Suppressor macrophage treated with lipopolysaccharide for 4 hours (primary cell): ENCODE results near the gene ARHGAP19.

Experiments
- DNase-seq: peaks from one replicate; pipeline ENCODE4 v3.0.0-alpha.2; 2020

Gene ARHGAP19

DNA sequence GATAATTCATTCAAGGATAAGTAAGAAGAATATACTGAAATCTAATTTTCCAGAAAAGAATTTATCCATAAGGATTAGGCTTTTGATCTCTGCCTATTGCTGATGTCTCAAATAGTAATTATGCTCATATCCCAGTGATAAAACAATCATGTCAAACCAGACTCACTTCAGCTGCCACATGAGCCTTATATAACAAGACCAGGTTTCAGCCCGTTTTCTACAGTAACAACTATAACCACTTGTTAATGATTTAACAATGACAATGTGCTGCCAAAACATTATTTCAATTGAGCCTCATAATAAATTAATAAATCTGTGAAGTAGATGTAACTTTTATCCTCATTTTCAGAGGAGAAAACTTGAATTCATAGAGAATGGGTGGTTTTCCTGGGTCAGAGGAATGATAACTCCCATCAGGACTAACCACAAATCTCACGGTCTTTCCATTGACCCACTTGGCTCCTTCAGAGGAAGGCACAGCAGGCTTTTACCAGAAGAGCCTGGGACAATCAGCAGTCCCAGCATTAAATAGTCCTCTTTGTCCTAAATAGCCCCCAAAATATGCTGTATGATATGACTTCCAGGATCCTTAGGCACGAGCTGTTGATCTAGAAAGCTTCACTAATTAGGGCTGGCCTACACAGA, 64.2 kb downstream of the ARHGAP19 start:
- no peak for DNase-seq

DNA sequence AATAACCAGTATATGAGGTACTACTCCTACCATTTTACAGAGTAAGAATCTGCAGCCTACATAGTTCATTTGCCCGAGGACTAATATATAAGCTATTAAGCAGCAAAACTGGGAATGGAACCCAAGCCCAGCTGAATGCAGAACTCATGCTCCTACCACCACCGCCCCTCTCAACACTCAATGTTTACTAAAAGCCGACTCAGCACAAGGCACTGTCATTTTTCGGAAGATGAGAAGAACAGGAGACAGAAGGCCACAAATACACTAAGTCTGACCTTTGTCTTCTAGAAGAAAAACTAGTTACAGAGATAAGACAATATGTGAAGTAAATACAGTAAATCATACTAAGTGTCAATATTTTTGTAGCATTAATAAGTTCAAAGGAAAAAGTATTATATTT, 66.0 kb downstream of the ARHGAP19 start:
- no peak for DNase-seq

DNA sequence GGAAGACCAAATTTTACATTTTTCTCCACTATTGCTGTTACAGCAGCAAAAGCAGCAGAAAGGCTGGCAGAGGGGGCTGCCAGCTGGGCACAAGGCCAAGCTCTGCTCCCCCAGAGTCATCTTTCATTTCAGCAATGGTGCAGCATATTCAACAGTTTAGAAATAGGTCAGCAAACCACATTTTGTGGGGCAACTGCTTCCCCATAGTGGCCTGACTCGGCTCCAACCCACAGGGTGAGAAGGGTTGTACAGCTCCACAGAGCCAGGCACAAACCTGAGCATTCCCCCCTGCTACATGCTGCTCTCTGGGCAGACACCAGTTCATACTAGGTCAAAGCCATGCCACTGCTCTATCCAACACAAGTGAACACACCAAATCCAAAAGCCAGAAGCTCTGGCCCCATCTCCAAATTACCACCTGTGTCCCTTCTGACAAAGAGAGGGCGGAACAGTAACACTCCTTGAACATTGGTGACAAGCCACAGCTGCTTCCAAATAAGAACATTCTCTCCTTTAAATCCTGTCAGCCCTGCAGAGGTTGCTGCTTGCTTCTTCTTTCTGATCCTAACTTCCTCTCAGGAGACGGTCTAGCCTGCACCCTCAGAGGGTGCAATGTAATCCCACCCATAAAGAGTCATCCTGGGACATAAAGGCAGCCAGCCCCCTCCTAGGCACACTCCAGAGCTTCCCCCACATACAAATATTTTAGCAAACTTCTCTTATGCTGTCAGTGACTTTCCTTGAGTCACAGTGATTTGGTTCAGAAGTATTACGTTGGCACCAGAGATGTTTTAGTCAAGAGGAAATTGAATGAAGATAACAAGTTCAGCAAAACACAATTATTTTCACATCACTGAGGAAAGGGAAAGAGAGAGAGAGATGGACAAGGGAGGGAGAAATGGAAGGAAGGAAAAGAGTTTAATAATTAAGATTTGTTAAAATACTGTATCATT, 67.7 kb downstream of the ARHGAP19 start:
- DNase-seq: peak; percentile 54

DNA sequence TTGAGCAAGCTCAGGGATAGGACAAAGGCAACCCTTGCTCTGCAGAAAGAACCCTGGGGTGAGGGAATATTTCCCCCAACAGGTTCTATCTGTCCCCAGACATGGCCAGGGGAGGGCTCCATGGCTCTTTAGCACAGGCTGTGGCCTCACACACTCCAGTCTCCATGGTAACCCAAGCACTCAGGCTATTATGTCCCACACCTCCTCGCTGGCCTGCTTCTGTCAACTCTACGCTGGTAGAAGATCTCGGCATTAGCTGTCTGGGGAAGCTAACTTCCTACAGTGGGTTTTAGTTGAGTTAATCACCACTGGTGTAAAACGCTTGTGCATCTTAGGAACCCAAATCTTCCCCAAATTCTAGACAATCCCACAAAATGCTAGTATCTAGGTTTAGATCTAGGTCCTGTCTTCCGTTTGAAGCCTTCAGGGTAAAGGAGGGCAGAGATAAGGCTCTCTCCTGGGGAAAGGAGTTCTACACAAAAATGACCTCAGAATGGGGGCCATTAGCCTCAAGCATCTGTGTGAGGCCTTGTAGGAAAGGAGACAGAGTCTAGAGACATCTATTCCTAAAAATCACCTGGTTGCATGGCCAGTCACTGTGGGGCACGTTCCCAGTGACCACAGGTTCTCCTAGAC, 70.0 kb downstream of the ARHGAP19 start:
- DNase-seq: no peak

DNA sequence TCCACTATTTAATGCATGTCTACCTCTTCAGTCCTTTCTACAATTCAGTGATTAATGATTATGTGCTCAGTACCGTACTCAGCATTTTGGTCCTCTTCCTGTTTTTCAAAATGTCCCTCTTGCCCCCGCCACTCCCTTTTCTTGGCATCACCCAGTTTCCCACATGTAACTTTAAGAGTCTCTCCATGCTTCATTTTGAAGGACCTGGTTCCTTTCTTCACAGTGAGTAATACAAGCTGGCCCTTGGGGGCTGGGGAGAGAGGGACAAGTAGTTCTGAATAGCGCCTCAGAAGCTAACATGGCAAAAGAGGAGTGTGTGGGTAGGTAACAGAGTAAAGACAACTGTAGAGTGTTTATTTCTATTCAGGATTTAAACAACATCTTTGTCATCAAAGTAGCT, 72.1 kb downstream of the ARHGAP19 start:
- DNase-seq: peak; percentile 42

DNA sequence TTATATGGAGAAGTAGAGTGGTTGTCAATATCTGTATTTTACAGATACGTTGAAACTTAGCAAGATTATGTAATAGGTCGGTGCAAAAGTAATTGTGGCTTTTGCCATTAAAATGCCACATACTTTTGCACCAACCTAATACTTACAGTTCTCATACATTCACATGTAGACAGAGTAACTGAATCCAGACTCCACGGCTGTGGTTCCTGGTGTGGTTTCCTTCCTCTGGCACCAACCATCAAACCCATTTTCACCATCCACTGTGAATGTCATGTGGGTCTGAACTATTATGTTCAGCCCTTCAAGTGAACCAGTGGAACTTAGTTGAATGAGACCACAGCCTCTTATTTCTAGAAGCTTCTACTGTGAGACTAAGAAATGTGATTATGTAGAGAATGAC, 75.1 kb downstream of the ARHGAP19 start:
- DNase-seq: no peak

DNA sequence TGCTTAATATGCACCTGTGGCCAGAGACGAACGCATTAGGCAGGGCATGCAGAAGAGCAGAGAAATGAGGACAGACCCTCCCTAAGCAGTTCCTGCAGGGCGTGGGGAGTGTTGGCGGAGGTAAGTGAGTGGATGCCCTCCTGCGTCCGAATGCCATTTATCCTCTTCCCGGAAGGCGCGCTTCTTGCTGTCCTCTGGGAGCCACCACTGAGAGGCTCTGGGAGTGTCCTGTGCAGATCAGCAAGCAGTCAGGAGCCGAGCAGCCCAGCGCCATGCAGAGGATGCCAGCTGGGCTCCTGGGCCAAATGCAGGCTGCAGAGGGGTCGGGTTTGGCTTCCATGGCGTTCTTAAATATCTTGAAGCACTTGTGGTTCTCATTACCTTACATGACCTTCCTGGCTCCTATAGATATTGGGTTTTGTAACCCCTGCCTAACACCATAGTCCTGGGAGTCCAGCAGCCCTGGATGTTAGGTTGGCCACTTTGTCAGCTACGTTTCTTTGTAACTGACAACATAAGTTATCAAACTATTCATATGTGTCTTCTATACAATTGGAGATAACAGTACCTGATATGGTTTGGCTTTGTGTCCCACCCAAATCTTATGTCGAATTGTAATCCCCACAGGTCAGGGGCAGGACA, 76.7 kb downstream of the ARHGAP19 start:
- DNase-seq: no peak

GRCh38 chr10:97213431-97213830, 79.0 kb downstream of the ARHGAP19 start:
- DNase-seq: no peak

GRCh38 chr10:97211229-97211628, 81.2 kb downstream of the ARHGAP19 start:
- DNase-seq: no peak

- peak; percentile 81 for DNase-seq
These were observed 81.9 kb downstream of the ARHGAP19 start for GRCh38 chr10:97210543-97210960.

DNA sequence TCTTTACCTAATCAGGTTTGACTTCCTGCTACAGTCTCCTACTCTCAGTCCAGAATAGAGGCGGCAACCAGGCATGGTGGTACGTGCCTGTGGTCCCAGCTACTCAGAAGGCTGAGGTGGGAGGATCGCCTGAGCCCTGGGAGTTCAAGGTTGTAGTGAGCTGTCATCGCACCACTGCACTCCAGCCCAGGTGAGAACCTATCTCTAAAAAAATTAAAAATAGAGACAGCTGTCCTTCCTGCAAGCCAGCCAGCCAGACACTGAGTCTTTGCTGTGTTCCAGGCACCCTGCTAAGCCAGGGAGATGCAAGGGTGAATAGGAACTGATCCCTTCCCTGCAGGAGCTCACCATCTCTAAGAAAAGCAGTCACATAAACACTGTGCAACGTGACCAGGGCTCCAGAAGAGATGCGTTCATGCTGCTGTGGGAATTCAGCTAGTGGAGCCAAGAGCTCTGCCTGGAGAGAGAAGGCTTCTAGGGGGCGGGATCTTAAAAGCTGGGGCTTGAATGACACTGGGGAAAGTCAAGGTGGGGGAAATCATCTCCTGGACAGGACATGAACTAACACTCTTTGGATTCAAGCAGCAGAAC, 84.6 kb downstream of the ARHGAP19 start:
- DNase-seq: no peak

- DNase-seq: no peak
These were observed 85.3 kb downstream of the ARHGAP19 start for GRCh38 chr10:97207131-97207530.

- no peak for DNase-seq
These were observed 87.4 kb downstream of the ARHGAP19 start for GRCh38 chr10:97204826-97205679.

DNA sequence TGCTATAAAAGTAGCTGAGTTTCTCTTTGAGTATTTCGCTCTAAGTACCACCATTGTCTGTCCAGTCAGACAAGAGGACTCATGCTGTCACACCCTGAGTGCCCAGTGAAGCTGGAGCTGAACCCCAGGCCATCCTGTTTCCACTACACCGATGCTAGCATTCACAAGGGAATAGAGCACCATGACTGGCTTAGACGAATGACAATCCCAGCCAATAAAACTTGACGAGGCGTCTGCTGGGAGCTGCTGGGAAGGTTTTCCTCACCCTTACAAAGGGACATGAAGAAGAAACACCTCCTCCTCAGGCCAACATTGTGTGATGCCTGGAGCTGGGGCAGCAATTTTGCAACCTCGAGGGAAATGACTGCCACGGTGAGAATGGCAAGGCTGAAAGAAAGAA, 89.2 kb downstream of the ARHGAP19 start:
- no peak for DNase-seq

GRCh38 chr10:97200616-97201015, 91.8 kb downstream of the ARHGAP19 start:
- no peak for DNase-seq

GRCh38 chr10:97199152-97199551, 93.3 kb downstream of the ARHGAP19 start:
- DNase-seq: no peak

DNA sequence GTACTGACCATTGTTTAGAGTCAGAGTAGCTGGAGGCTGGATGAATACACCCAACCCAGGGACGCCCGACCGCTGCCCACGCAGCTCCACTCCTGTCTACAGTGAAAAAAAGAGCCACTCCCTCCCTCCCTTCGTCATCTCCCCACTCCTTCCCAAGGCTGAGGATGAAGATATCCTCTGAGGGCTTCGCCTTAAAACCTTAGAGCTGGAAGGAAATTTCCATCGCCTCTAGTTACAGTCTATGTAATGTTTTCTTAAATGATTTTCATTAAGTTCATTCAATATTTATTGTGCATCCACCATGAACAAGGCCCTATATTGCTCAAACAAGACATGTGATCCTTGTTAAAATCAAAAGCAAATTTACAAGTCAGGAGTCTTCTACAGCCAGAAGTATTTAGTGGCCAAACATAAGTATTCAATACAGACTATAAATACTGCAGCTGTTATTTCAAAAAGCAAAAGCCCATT, 95.4 kb downstream of the ARHGAP19 start:
- no peak for DNase-seq

DNA sequence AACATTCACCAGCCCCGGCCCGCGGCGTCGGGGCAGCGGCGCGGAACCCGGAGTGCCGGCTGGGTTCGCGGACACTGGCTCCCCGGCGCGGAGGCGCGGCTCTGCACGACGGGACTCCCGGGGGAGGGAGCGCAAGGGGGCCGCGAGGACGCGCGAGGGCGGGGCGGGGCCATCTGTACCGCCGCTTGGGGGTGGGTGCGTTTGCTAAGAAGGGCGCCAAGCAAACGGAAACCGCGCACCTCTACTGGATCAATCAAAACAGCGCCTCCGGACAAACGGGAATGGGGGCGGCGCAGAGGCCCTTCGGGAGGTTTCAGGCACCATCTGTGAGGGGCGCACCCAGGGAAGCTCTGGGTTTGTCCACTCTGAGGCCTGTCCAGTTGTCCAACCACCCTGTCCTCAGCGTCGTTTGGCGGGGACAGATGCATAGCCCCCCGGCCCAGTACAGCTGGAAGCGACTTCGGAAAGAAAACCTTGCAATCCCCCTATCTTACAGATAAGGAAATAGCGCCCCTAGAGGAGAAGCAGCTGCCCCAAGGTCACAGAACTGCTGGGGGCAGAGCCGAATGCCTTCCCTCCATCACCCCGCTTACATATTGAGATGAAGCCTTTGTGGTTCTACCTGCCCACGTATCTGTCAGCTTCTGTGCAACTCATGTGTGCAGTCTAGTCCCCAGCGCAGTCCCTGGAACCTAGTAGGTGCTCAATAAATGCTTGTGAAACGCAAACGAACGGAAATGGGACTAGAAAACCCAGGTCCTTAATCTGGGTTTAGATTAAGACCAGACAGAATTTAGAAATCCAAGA, 96.0 kb downstream of the ARHGAP19 start:
- peak; percentile 83 for DNase-seq

- DNase-seq: no peak
These were observed 96.7 kb downstream of the ARHGAP19 start for GRCh38 chr10:97195706-97196222.

DNA sequence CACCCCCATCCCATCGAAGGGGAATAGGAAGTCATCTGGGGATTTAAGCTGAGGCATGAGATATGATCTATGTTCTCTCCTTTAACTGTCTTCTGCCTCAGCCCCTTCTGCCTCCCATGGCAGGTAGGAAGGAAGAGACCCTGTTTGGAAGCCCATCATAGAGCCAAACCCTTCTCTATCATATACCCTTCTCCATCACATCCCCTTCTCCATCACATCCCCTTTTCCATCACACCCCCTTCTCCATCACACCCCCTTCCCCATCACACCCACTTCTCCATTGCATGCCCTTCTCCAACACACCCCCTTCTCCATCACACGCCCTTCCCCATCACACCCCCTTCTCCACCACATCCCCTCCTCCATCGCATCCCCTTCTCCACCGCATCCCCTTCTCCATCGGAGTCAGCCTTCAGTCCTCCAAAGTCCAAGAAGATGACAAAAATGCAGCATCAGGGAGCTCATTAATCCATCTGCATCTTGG, 99.4 kb downstream of the ARHGAP19 start:
- DNase-seq: no peak
